HEK293T (cell line): Measurements from ENCODE around the gene SAC3D1.

Experiments used
- ELF4 ChIP-seq: fragments of 450-650 bp; IDR thresholded peaks from 2 replicates; pipeline ENCODE4 v1.6.1; 2017; ENCODE audit warnings: antibody characterized with exemption
- FOXK2 ChIP-seq: fragments of 450-650 bp; IDR thresholded peaks from 2 replicates; pipeline ENCODE4 v1.6.1; 2016; ENCODE audit warnings: mild to moderate bottlenecking
- FOXM1 ChIP-seq: fragments of 450-650 bp; IDR thresholded peaks from 2 replicates; pipeline ENCODE4 v1.6.1; 2017; ENCODE audit warnings: mild to moderate bottlenecking, borderline replicate concordance
- NFRKB ChIP-seq: fragments of 450-650 bp; IDR thresholded peaks from 2 replicates; pipeline ENCODE4 v1.6.1; 2016; ENCODE audit warnings: mild to moderate bottlenecking, moderate library complexity
- SP1 ChIP-seq: fragments of 450-650 bp; IDR thresholded peaks from 2 replicates; pipeline ENCODE4 v1.6.1; 2017
- TARDBP ChIP-seq: fragments of 450-650 bp; IDR thresholded peaks from 2 replicates; pipeline ENCODE4 v1.6.1; 2016

DNA sequence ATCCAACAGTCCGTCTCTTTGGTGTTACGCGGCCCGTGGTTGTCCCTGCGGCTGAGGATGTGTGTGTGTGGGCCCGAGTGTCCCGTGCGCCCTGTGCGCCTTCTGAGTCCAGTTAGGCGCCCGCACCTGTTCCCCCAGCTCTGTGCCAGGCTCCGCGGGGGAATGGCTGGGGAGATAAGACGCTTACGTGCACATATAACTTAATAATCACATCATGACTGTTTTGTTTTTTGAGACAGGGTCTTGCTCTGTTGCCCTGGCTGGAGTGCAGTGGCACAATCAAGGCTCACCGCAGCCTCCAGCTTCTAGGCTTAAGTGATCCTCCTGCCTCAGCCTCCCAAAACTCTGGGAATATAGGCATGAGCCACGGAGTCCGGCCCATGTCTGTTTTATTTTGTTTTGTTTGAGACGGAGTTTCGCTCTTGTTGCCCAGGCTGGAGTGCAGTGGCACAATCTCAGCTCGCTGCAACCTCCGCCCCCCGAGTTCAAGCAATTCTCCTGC, 26.2 kb upstream of the SAC3D1 start:
- TF ChIP-seq ELF4 = no peak
- no peak for TF ChIP-seq SP1
- no peak for TF ChIP-seq NFRKB
- no peak for TF ChIP-seq FOXK2
- TF ChIP-seq FOXM1 = no peak
- TF ChIP-seq TARDBP = no peak
